Lung (tissue), 12 donors: ENCODE data around the gene KIAA0825. TPM values are rescaled to one million over a fixed set of nuclear protein-coding genes. Genes with fewer than 3 reads are reported as not detected.
"Not testable (repeated sequence)": the region's sequence is repeated elsewhere in the genome, so short reads cannot be mapped to it uniquely, and the experiment has no call there.

ENCODE experiments used
- ATAC-seq: fragments of 200-7000 bp; cut with Tn5 transposase; one replicate; pipeline ENCODE4 v1.9.1; 2020; ENCODE audit warnings: moderate number of reproducible peaks; ENCODE audit not compliant: insufficient read depth, low FRiP score
- DNase-seq, 3 donors: peaks; one replicate each; pipeline ENCODE4 v3.0.0-alpha.2; 2013 to 2017
- H3K27ac ChIP-seq, 2 donors: one replicate each; pipeline ENCODE4 v1.5.1; 2013; ENCODE audit warnings: mild to moderate bottlenecking in 2 of 2, moderate library complexity in 2 of 2, control low read depth in 1 of 2, inconsistent platforms in 1 of 2, low read depth in 1 of 2, low read length in 1 of 2
- H3K27me3 ChIP-seq, 3 donors: one replicate each; pipeline ENCODE4 v1.5.1; 2013; ENCODE audit warnings: low read length in 2 of 3; ENCODE audit not compliant: control insufficient read depth in 3 of 3, insufficient read depth in 3 of 3
- H3K36me3 ChIP-seq, 4 donors: one replicate each; pipeline ENCODE4 v1.5.1; 2013; ENCODE audit warnings: low read length in 4 of 4, mild to moderate bottlenecking in 1 of 4, moderate library complexity in 1 of 4; ENCODE audit not compliant: control insufficient read depth in 4 of 4, insufficient read depth in 4 of 4
- H3K4me1 ChIP-seq, 5 donors: one replicate each; pipeline ENCODE4 v1.5.1; 2013; ENCODE audit warnings: low read length in 5 of 5, mild to moderate bottlenecking in 2 of 5, moderate library complexity in 1 of 5; ENCODE audit not compliant: control insufficient read depth in 5 of 5, insufficient read depth in 5 of 5
- H3K4me3 ChIP-seq: one replicate; pipeline ENCODE4 v1.5.1; 2013; ENCODE audit warnings: mild to moderate bottlenecking, control low read depth, moderate library complexity
- H3K9ac ChIP-seq, 2 donors: one replicate each; pipeline ENCODE4 v1.5.1; 2013; ENCODE audit warnings: low read length in 2 of 2, control low read depth in 1 of 2; ENCODE audit not compliant: insufficient read depth in 1 of 2
- H3K9me3 ChIP-seq, 4 donors: one replicate each; pipeline ENCODE4 v1.5.1; 2013; ENCODE audit warnings: low read length in 3 of 4, mild to moderate bottlenecking in 1 of 4, moderate library complexity in 1 of 4; ENCODE audit not compliant: control insufficient read depth in 4 of 4, insufficient read depth in 3 of 4
- WGBS, 2 donors: extraction: QIAGEN DNeasy Blood & Tissue Kit; methylation state at CpG; one replicate each; pipeline ENCODE4 v1.1.7; 2013; 5-methylcytosine and 5-hydroxymethylcytosine counted together
- polyA plus RNA-seq, 2 donors: library from polyadenylated mRNA; stranded (reverse); fragments of 200-250 nt; gene quantifications; one replicate each; pipeline ENCODE4 v1.2.1, GENCODE V29; 2013
- total RNA-seq, 2 donors: library from RNA; depleted of rRNA in 1 of 2; stranded (reverse); fragments of >200 nt in 1 of 2; gene quantifications; one replicate each; pipeline ENCODE4 v1.2.1, GENCODE V29; 2014 to 2021
- TF ChIP-seq, protein P1 (sequence below): IDR thresholded peaks from 2 replicates; pipeline ENCODE4 v1.5.1; 2012; ENCODE audit warnings: mild to moderate bottlenecking; ENCODE audit errors: control extremely low read depth, extremely low read depth
- donor health status: control.
- donor health status: control.
- donor health status: Bipolar disorder and iron deficiency.
- donor health status: healthy.
- donor health status: DM: yes; HTN: yes; CAD: no.

KIAA0825 gene
- total and polyA plus RNA-seq, 4 donors, result 0.79 to 20.2 (median 3.6) TPM

DNA sequence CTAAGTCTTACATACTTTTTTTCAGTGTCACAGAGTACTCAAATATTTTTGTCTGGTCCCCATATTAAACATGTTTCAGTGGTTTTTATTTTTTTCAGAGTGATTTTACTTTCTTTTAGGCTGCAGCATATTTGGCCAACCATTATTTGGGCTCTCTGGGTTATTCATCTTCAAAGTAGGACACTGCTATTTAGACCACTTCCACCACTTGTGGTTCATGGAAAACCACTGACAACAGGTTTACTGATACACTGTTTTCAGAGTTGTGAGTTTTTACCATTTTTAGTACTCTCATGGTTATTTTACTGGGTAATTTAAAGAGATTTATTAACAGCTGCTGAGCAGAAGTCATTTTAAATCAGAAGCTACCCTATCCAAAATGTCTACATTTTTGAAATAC lies 437.6 kb downstream of the KIAA0825 start:
- Histone ChIP-seq H3K9me3 (no peaks in the 10 kb centered on the region), H3K27ac (no peak overlapping the region), H3K9ac (no peak overlapping the region), H3K36me3 (no peaks in the 10 kb centered on the region), H3K27me3 (no peaks in the 10 kb centered on the region), H3K4me3 (no peak overlapping the region), H3K4me1 (peaks cover 0 to 15% (median 0%) of the 10 kb centered on the region in 5 donors)
- TF ChIP-seq, protein P1, sequence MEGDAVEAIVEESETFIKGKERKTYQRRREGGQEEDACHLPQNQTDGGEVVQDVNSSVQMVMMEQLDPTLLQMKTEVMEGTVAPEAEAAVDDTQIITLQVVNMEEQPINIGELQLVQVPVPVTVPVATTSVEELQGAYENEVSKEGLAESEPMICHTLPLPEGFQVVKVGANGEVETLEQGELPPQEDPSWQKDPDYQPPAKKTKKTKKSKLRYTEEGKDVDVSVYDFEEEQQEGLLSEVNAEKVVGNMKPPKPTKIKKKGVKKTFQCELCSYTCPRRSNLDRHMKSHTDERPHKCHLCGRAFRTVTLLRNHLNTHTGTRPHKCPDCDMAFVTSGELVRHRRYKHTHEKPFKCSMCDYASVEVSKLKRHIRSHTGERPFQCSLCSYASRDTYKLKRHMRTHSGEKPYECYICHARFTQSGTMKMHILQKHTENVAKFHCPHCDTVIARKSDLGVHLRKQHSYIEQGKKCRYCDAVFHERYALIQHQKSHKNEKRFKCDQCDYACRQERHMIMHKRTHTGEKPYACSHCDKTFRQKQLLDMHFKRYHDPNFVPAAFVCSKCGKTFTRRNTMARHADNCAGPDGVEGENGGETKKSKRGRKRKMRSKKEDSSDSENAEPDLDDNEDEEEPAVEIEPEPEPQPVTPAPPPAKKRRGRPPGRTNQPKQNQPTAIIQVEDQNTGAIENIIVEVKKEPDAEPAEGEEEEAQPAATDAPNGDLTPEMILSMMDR, result no peak
- DNase-seq (no peak), ATAC-seq (no peak)

DNA sequence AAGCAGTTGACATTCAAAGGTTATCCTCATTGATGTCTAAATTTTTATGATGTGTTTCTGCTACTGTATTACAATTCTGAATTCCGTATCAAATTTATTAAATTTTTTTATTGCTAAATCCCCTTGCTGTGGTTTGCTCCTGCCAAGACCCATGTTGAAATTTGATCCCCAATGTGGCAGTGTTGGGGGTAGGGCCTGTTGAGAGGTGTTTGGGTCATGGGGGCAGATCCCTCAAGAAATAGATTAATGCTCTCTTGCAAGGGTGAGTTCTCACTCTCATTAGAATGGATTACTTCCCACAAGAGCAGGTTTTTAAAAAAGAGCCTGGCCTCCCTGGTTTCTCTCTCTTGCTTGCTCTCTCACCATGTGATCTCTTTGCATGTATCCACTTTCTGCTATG lies 442.5 kb downstream of the KIAA0825 start:
- no peak overlapping the region for H3K4me3 ChIP-seq
- ATAC-seq (no peak), DNase-seq (no peak)
- TF ChIP-seq, protein P1, result no peak
- 97 to 98% methylated on average over 1 of the region's 1 CpG for WGBS, 2 donors
- H3K27me3 ChIP-seq, result no peaks in the 10 kb centered on the region
- H3K4me1 ChIP-seq, result peaks cover 0 to 4% (median 0%) of the 10 kb centered on the region in 5 donors
- no peaks in the 10 kb centered on the region for H3K9me3 ChIP-seq
- no peak overlapping the region for H3K27ac ChIP-seq
- H3K9ac ChIP-seq, result no peak overlapping the region
- no peaks in the 10 kb centered on the region for H3K36me3 ChIP-seq

DNA sequence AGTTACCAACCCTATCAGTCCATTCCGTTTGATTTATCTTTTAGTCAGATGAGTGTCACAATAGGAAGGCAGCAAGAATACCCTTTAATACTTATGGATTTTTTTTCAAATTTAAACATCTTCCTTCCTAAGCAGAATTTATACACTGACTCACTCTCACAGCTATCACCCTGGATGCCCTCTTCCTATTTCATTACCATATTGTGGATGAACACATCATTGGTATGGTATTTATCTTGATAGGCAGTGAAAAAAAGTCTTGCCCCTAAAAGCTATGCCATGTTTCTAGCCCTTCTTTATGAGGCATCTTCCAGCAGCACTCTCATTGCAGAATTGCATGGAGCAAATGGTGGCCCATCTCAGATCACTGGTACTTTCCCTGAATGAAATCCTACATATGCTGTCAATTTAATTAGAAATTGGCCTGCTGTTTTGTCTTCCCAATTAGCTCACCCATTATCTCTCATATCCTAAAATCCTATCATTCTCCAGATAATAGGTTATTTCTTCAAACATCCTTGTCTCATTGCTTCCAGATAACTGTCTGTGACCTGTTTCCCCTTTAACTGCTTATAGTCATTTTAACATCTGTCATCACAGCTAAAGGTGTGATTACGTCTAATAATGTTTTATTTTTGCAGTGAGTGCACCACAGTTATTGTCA lies 443.5 kb downstream of the KIAA0825 start:
- no peak for ATAC-seq
- Histone ChIP-seq H3K36me3 (no peaks in the 10 kb centered on the region), H3K4me1 (peaks cover 0 to 3% (median 0%) of the 10 kb centered on the region in 5 donors), H3K27me3 (no peaks in the 10 kb centered on the region), H3K9me3 (no peaks in the 10 kb centered on the region), H3K4me3 (no peak overlapping the region), H3K27ac (no peak overlapping the region), H3K9ac (no peak overlapping the region)
- 90 to 95% methylated on average over 2 of the region's 2 CpGs for WGBS, 2 donors
- TF ChIP-seq, protein P1, result no peak
- DNase-seq, result no peak

DNA sequence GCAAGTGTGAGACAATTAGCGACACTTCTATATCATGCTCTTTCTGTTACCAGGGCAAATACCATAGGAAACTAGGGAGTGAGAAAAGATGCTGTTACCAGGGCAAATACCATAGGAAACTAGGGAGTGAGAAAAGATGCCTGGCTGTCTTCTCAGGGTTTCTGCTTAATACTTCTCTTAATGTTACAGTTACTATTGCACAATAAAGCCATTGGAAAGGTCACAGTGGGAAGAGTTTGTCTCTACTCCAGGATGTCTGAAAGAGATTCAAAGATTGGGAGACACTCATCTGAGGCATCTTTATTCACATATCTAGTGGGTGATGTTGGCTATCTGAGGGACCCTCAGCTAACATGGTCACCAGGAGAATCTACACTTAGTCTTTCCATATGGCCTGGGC lies 445.3 kb downstream of the KIAA0825 start:
- TF ChIP-seq, protein P1, result no peak
- no peak overlapping the region for H3K4me3 ChIP-seq
- no peak for ATAC-seq
- no peak overlapping the region for H3K27ac ChIP-seq
- H3K36me3 ChIP-seq, result no peaks in the 10 kb centered on the region
- H3K4me1 ChIP-seq, result no peaks in the 10 kb centered on the region
- H3K27me3 ChIP-seq, result no peaks in the 10 kb centered on the region
- WGBS, 2 donors, result 97 to 100% methylated on average over 1 of the region's 1 CpG
- no peak for DNase-seq
- H3K9ac ChIP-seq, result no peak overlapping the region
- no peaks in the 10 kb centered on the region for H3K9me3 ChIP-seq

DNA sequence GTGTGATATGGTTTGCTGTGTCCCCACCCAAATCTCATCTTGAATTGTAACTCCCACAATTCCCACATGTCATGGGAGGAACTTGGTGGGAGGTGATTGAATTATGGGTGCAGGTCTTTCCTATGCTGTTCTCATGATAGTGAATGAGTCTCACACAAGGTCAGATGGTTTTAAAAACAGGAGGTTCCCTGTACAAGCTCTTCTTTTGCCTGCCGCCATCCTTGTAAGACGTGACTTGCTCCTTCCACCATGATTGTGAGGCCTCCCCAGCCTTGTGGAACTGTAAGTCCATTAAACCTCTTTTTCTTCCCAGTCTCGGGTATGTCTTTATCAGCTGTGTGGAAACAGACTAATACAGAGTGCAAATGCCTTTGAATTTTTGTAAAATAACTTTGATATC lies 447.3 kb downstream of the KIAA0825 start:
- DNase-seq, H3K4me3 ChIP-seq, H3K9me3 ChIP-seq, H3K36me3 ChIP-seq, H3K4me1 ChIP-seq, H3K9ac ChIP-seq, H3K27ac ChIP-seq, H3K27me3 ChIP-seq, ATAC-seq: not testable (repeated sequence)
- WGBS, 2 donors, result 95 to 96% methylated on average over 3 of the region's 3 CpGs

DNA sequence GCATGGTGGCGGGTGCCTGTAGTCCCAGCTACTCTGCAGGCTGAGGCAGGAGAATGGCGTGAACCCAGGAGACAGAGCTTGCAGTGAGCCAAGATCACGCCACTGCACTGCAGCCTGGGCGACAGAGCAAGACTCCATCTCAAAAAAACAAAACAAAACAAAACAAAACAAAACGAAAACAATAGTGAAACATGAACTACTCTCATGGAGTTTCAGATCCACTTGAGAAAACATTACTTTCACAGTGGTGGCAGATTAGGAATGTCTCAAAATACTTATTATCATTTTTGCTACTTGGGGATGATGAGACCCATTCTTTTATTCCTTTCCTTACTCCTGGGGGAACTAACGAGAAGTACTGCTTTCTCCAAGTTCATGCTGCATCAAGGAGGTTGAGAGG lies 448.2 kb downstream of the KIAA0825 start:
- 90 to 98% methylated on average over 6 of the region's 6 CpGs for WGBS, 2 donors
- not testable (repeated sequence) for ATAC-seq, H3K36me3 ChIP-seq, H3K9ac ChIP-seq, H3K4me1 ChIP-seq, H3K4me3 ChIP-seq, H3K27me3 ChIP-seq, H3K9me3 ChIP-seq, H3K27ac ChIP-seq, DNase-seq
